Ovary (tissue), 9 donors: ENCODE measurements around the gene GPC3. TPM values are rescaled to one million over a fixed set of nuclear protein-coding genes. Genes with fewer than 3 reads are reported as not detected.

Source experiments
- DNase-seq, 5 donors: peaks; one replicate each; pipeline ENCODE4 v3.0.0-alpha.2; 2019 to 2020
- H3K27ac ChIP-seq, 2 donors: fragments of 200-600 bp; one replicate each; pipeline versions ENCODE4 v1.5.1 to v1.8.0; 2019 to 2022
- H3K27me3 ChIP-seq: fragments of 200-600 bp; one replicate; pipeline ENCODE4 v1.8.0; 2022
- H3K36me3 ChIP-seq: fragments of 200-600 bp; sonication (generic); one replicate; pipeline ENCODE4 v1.5.1; 2019
- H3K4me1 ChIP-seq: one replicate; pipeline ENCODE4 v1.8.1; 2013; ENCODE audit warnings: mild to moderate bottlenecking, moderate library complexity; ENCODE audit not compliant: insufficient read depth
- H3K4me3 ChIP-seq: fragments of 200-600 bp; sonication (generic); one replicate; pipeline ENCODE4 v1.5.1; 2017
- H3K9me3 ChIP-seq, 2 donors: fragments of 200-600 bp in 1 of 2; sonication (generic) in 1 of 2; one replicate each; pipeline versions ENCODE4 v1.5.1 to v1.8.1; 2013 to 2019; ENCODE audit warnings: mild to moderate bottlenecking in 1 of 2, moderate library complexity in 1 of 2
- CTCF ChIP-seq, 3 donors: fragments of 450-650 bp in 2 of 3; fragments of 200-600 bp in 1 of 3; IDR thresholded peaks; one replicate each; pipeline versions ENCODE4 v1.5.1 to v1.8.0; 2016 to 2022; ENCODE audit warnings: antibody characterized with exemption in 3 of 3, mild to moderate bottlenecking in 1 of 3
- EP300 ChIP-seq: sonication (generic); formaldehyde crosslinking; IDR thresholded peaks from one replicate; pipeline ENCODE4 v1.6.1; 2017; ENCODE audit warnings: antibody characterized with exemption
- POLR2A ChIP-seq: fragments of 450-650 bp; IDR thresholded peaks from one replicate; pipeline ENCODE4 v1.6.1; 2017; ENCODE audit warnings: antibody characterized with exemption, mild to moderate bottlenecking, moderate library complexity
- WGBS, 3 donors: extraction: QIAGEN DNeasy Blood & Tissue Kit in 1 of 3; methylation state at CpG; one replicate each; pipeline versions ENCODE4 v1.1.5 to v1.1.7; 2013 to 2017; 5-methylcytosine and 5-hydroxymethylcytosine counted together
- intact Hi-C, 4 donors: fragments of 100-400 bp; cut with DNase I; formaldehyde crosslinking; loops; one replicate each; pipeline versions ENCODE4 v1.11.0 to v1.15.1; 2022 to 2023
- polyA plus RNA-seq, 2 donors: library from polyadenylated mRNA; stranded (reverse); fragments of 200-250 nt in 1 of 2; fragments of 350-450 nt in 1 of 2; fragmentation: Illumina TruSeq in 1 of 2; extraction: RNeasy Lipid Tissue Mini Kit (QIAGEN cat#74804) in 1 of 2; gene quantifications; one replicate each; pipeline ENCODE4 v1.2.3, GENCODE V29; 2013 to 2014
- total RNA-seq, 7 donors: library from RNA; depleted of rRNA in 2 of 7; stranded (reverse); fragments of >200 nt in 2 of 7; fragmentation: NEBNext Ultra II Directional in 3 of 7; extraction: Animal tissue kit (Norgen Biotek cat#: 25700) in 3 of 7; gene quantifications; one replicate each; pipeline versions ENCODE4 v1.1.0 to v1.2.4, GENCODE V29; 2016 to 2023
- donor health status: DM: no; HTN: no; CAD: no; lungs with moderate emphysema.
- donor health status: DM: no; HTN: no; CAD: no.
- donor health status: Bipolar disorder and iron deficiency.
- donor health status: DM: yes; HTN: yes; CAD: no.
- donor health status: DM: no; HTN: no; CAD: no.
- donor health status: DM: yes; HTN: yes; CAD: no.

GPC3 gene
- total and polyA plus RNA-seq, 9 donors: 4.5 to 91.8 (median 12.1) TPM

- no peak for DNase-seq
- no peaks in the 10 kb centered on the region for H3K4me1 ChIP-seq
- TF ChIP-seq CTCF (IDR thresholded peaks at IDR 0.05) (no peak), POLR2A (no peak), EP300 (no peak)
- no peak overlapping the region for H3K27ac ChIP-seq
- H3K36me3 ChIP-seq: no peaks in the 10 kb centered on the region
- WGBS, 3 donors: 48 to 58% (median 51%) methylated on average over 1 of the region's 1 CpG
- intact Hi-C loops: no loop called here
- H3K4me3 ChIP-seq: no peak overlapping the region
- H3K9me3 ChIP-seq: no peaks in the 10 kb centered on the region
- H3K27me3 ChIP-seq: no peaks in the 10 kb centered on the region
Measured at GRCh38 chrX:133570549-133570948, 414.8 kb downstream of the GPC3 start.

GRCh38 chrX:133569217-133569616, 416.2 kb downstream of the GPC3 start:
- no peaks in the 10 kb centered on the region for H3K27me3 ChIP-seq
- no peaks in the 10 kb centered on the region for H3K36me3 ChIP-seq
- H3K9me3 ChIP-seq: no peaks in the 10 kb centered on the region
- intact Hi-C loops: no loop called here
- no peak for DNase-seq
- H3K27ac ChIP-seq: no peak overlapping the region
- no peaks in the 10 kb centered on the region for H3K4me1 ChIP-seq
- H3K4me3 ChIP-seq: no peak overlapping the region
- TF ChIP-seq EP300 (no peak), CTCF (IDR thresholded peaks at IDR 0.05) (no peak), POLR2A (no peak)

GRCh38 chrX:133568109-133568508, 417.3 kb downstream of the GPC3 start:
- H3K27me3 ChIP-seq: no peaks in the 10 kb centered on the region
- no peaks in the 10 kb centered on the region for H3K36me3 ChIP-seq
- no peaks in the 10 kb centered on the region for H3K4me1 ChIP-seq
- 0 to 60% (median 40%) methylated on average over 1 of the region's 1 CpG for WGBS, 3 donors
- no peak for DNase-seq
- intact Hi-C loops: no loop called here
- H3K4me3 ChIP-seq: no peak overlapping the region
- no peak overlapping the region for H3K27ac ChIP-seq
- no peaks in the 10 kb centered on the region for H3K9me3 ChIP-seq
- TF ChIP-seq CTCF (IDR thresholded peaks at IDR 0.05) (no peak), EP300 (no peak), POLR2A (no peak)

GRCh38 chrX:133566876-133567275, 418.5 kb downstream of the GPC3 start:
- H3K4me3 ChIP-seq: no peak overlapping the region
- H3K4me1 ChIP-seq: no peaks in the 10 kb centered on the region
- TF ChIP-seq EP300 (no peak), POLR2A (no peak), CTCF (IDR thresholded peaks at IDR 0.05) (no peak)
- no peaks in the 10 kb centered on the region for H3K27me3 ChIP-seq
- no peaks in the 10 kb centered on the region for H3K9me3 ChIP-seq
- no peaks in the 10 kb centered on the region for H3K36me3 ChIP-seq
- no peak for DNase-seq
- no peak overlapping the region for H3K27ac ChIP-seq
- intact Hi-C loops: no loop called here
- 92 to 96% (median 93%) methylated on average over 1 of the region's 1 CpG for WGBS, 3 donors

GRCh38 chrX:133563705-133564104, 421.7 kb downstream of the GPC3 start:
- no peaks in the 10 kb centered on the region for H3K4me1 ChIP-seq
- no peaks in the 10 kb centered on the region for H3K9me3 ChIP-seq
- TF ChIP-seq EP300 (no peak), CTCF (IDR thresholded peaks at IDR 0.05) (no peak), POLR2A (no peak)
- intact Hi-C loops: no loop called here
- 57 to 64% (median 63%) methylated on average over 2 of the region's 2 CpGs for WGBS, 3 donors
- H3K36me3 ChIP-seq: no peaks in the 10 kb centered on the region
- DNase-seq: peak in 1 of 5 donors; percentile 54
- no peak overlapping the region for H3K27ac ChIP-seq
- H3K27me3 ChIP-seq: no peaks in the 10 kb centered on the region
- no peak overlapping the region for H3K4me3 ChIP-seq
